ENCODE results near the gene TLR10.

Gene TLR10

GRCh38 chr4:38759790-38760122, 23.0 kb downstream of the TLR10 start:
- DNase-seq = no peak

DNA sequence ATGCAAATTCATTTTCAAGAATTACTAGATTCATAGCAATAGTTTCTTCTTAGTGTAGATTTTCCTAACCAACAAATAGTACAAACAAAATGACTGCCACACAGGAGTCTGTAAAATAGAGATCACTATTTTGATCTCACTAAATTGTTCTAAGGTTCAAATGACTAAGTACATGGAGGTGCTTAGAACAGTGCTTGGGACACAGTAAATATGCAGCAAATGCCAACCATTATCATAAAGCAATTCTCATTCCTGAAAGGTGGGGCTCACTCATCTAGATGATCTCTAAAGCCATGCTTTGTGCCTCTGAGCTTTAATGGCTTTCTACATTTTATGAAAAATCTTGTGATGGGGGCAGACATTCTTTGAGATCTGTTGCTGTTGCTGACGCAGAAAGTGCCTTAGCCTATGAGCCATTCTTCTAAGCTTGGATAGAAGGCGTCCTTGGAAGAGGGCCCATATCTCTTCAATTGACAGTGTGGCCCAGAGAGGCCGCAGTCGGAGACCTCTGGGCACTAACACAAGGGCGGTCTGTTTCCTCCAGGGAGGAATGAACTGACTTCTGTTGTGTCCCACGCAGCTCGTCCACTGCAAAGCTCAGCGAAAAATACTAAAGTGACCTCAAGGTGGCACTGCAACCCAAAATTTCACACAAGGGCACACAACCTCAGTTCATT, 23.5 kb downstream of the TLR10 start:
- DNase-seq = no peak

DNA sequence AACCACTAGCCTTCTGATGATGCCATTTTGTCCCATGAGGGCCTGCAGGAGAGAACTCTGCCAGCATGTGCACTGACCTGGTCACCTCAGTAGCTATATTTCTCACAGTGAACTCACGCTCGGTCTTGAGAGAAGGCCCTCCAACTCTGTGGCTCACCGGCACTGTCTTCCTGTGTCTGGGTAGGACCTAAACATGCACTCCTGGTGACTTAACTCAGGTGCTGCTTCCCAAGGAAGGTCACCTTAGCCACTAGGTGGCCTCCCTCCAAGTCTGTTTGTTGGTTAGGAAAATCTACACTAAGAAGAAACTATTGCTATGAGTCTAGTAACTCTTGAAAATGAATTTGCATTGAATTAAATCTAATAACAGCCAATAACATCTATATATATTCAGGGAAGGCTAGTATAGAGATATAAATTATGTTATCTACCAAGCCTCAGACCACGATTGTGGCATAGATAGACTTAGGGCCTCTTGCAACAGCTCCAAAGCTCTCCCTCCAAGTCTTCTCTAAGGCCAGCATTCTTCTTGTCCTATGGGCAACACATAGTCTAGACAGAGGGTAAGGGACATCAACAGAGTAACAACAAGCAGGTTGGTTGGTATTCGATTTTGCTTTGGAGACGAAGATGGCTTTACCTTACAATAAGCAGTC, 24.7 kb downstream of the TLR10 start:
- no peak for DNase-seq

- peak; percentile 48 for DNase-seq
These were observed 29.6 kb downstream of the TLR10 start for GRCh38 chr4:38752941-38753806.

GRCh38 chr4:38752372-38752940, 30.3 kb downstream of the TLR10 start:
- no peak for DNase-seq

- DNase-seq = no peak
These were observed 31.3 kb downstream of the TLR10 start for GRCh38 chr4:38751341-38752010.

DNA sequence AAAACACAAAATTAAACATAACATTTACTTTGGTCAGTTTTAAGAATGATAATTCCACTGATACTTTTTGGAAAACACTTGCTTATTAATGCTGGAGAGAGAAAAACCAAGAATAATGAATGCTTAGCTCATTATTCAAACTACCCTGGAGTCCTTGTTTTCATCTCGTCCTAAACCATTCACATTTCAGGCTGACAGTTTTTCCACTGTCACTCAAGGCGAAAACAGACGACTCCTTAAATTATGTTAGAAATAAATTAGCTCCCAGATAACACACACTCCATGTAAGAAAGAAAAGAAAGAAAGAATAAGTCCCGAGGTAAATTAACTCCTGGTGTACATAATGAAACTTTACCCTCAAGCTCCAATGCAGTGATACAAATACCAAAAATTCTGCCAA, 33.5 kb downstream of the TLR10 start:
- DNase-seq = no peak

DNA sequence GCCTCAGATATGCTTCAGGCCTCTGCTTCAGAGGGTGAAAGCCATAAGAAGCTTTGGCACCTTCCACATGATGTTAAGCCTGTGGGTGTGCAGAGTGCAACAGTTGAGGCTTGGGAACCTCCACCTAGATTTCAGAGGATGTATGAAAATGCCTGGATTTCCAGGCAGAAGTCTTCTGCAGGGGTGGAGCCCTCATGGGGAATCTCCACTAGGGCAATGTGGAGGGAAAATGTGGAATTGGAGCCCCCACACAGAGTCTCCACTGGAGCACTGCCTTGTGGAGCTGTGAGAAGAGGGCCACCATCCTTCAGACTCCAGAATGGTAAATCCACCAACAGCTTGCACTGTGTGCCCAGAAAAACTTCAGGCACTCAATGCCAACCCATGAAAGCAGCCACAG, 35.2 kb downstream of the TLR10 start:
- DNase-seq = no peak

GRCh38 chr4:38745881-38746280, 36.9 kb downstream of the TLR10 start:
- DNase-seq = no peak

DNA sequence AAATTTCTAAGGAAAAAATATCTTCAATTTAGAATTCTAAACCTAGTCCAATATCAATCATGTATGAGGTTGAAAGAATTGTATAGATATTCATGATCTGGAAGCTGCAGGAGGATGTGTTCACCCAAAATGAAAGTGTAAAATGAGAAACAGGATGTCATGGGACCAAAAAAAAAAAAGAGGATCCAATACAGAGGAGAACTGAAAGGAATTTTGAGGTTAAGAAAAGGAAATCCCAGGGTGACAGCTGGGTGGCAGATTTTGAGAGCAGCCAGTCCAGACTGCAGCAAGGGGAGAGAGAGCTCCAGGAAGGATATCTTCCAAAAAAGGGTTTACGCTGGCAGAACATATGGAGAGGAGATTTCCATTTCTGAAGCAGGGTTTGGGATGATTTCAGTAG, 38.9 kb downstream of the TLR10 start:
- peak; percentile 0 for DNase-seq

- no peak for DNase-seq
These were observed 42.5 kb downstream of the TLR10 start for GRCh38 chr4:38740303-38740702.

DNA sequence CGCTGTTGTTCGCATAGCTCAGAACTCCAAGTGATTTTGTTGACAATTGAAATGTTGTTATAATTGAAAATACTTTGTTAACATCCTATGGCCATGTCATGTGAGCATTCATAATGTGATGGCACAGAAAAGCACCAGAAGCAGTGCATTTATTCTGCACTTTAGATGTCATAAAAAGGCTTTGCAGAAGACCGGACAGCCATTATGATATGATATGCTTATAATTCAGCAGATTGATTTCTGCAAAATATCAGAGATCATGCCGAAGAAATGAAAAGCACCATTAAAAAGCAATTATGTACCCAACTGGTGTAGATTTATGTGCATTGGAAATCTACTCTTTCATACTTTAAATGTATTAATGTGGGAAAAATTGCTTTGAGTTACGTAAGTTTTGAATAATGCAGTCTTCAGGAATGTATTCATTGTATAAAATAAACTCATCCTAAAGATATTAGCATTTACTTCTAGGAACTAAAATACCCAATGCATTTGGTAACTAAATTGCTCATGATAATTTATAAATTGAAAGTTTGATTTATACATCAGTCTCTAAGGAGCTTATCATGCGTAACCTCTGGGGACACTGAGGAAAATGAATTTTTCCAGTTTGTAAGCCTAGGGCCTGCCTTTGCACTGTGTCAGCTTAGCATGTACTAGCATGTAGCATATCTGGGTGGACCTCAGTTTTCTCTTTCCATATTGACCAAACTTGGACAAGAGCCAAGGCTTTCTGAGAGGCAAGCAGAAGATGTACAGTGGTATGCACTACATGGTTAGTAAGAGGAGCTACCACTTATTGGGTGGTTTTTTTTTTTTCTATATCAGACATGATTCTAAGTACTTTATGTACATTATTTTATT, 43.6 kb downstream of the TLR10 start:
- DNase-seq = no peak

DNA sequence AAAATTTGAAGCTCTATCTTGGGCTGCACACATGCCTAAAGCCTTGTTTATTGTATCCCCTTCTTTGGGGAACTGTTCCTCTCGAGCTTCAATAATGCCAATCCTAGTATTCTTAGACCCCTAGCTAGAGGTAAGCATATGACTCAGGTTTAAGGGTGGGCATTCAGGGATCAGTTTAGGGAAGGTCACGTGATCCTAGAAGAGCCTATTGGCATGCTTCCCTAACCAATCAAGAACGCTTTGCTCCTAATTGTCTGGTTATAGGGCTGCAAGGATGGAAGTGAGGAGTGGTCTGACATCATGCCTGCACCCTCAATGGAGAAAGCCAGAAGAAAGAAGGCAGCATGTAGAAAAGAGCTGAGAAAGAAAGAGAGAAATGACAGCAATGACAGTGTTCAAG, 46.9 kb downstream of the TLR10 start:
- DNase-seq = no peak

DNA sequence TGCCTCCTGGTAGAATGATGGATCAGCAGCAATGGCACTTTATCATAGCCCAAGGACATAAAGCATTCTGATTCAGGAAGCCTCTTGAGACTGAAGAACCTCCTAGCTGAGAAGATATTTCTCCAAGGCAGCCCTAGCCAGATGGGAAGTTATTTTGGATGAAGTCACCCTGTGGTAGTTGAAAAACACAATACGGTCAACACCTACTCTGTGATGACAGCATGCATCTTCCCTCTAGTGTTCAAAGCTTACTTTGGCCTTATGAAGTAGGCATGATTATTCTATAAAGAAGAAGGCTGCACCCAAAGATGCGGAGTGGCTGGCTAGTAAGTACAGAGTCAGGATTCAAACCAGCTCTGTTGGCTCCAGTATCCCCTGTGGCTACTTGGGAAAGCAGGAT, 47.9 kb downstream of the TLR10 start:
- no peak for DNase-seq

- DNase-seq = no peak
These were observed 48.3 kb downstream of the TLR10 start for GRCh38 chr4:38734446-38734845.

DNA sequence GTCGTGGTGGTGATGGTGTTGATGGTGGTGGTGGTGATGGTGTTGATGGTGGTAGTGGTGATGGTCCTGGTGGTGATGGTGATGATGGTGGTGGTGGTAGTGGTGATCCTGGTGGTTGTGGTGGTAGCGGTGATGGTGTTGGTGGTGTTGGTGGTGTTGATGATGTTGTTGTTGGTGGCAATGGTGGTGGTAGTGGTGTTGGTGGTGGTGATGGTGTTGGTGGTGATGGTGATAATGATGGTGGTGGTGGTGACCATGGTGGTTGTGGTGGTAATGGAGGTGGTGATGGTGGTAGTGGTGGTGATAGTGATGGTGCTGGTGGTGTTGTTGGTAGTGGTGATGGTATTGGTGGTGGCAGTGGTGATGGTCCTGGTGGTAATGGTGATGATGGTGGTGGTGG, 49.1 kb downstream of the TLR10 start:
- DNase-seq = no peak

GRCh38 chr4:38730830-38731646, 51.8 kb downstream of the TLR10 start:
- DNase-seq = peak; percentile 1

- DNase-seq = no peak
These were observed 52.3 kb downstream of the TLR10 start for GRCh38 chr4:38730493-38730829.

DNA sequence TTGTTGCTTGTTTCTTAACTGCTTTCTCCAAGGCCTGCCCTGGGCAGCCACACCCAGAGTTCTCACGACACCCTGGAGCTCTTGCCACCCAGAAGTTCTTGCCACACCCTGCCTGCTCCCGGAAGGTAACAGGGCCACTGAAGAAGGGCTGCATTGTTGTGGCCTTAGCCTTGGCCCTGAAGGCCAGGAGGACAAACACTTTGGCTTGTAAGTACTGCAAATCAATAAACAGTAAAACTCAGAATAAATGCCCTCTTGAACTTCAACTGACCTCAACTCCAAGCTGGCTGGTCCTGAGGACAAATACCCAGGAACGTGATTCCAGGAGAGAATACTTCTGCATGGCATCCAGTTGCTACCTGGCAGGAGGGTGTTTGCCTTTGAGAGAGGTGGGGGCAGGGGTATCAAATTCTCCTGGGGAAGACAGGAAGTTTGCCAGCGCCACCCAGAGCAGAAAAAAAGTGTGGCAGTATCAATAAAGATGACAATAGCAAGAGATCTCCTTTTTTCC, 54.1 kb downstream of the TLR10 start:
- no peak for DNase-seq

DNA sequence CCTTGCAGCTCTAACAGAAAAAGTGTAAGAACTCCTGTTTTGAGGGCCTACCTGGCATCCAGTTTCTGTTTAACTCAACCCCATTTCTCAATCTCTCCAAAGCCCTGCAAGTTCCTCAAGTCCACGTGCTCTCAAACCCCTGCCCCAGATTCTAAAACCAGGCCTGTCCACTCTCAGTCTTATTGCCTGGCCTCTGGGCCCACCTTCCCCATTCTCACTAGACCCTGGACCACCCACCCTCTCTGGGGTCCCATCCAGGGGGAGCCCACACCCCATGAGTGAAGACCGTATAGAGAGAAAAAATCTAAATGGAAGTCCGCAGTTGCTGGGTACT, 58.3 kb downstream of the TLR10 start:
- no peak for DNase-seq

GRCh38 chr4:38723726-38724474, 58.9 kb downstream of the TLR10 start:
- DNase-seq = no peak

Measured in DMS 273 treated with DMSO at 0.1 percent for 48 hours (cell line).